AG09319 (cell line): ENCODE data around the gene DMAC2.
A peak's percentile ranks its signal among the peaks of the same experiment; 100 is the strongest.

ENCODE experiments used
- DNase-seq: peaks from one replicate; pipeline ENCODE4 v3.0.0-alpha.2; 2010; ENCODE audit warnings: low read depth; ENCODE audit errors: extremely low read depth
- CTCF ChIP-seq: IDR thresholded peaks from 2 replicates; pipeline ENCODE4 v1.5.1; 2011; ENCODE audit warnings: low read depth, mild to moderate bottlenecking, inconsistent platforms, low read length, moderate library complexity

Gene DMAC2

DNA sequence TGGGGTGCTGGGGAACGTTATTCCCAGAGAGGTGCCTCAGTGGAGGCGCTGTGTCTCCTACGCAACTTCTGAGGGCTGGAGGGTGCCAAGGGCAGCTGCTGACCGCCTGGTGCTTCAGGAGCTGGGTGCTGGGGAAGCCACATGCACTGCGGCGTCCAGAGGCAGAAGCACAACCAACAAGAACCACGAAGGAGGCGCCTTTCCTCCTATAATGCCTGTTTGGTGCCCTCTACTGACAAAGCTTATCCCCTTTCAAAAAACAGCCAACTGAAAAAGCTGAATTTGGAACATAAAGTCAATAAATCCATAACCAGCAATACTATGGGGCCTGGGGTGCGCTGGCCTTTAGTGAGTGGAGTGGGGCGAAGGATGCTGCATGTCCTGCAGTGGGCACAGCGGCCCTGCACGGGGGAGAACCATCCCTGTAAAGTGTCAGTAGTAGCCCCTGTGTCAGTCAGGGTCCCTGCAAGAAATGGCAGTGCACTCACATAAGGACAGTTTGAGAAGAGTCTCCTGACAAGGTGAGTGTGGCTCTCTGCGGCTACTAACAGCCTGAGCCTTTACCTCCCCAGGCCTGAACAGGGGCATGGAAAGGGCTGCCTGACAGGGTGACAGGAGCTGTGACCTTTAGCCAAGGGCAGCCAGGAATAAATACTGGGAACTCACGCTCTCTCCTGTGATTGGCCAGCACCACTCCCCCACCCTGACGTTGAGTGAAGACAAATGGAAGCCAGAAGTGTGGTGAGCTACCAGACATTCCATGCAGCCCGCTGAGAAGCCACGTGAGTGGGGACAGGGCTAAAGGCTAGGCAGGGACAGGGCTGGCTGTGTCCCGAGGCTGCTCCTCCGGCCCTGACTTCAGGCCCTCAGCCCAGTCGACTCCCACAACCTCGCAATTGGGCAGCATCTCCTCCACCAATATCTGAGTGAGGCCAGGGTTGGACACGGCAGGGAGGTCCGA lies 8.0 kb downstream of the DMAC2 start:
- no peak for DNase-seq
- TF ChIP-seq CTCF: peak; percentile 24

GRCh38 chr19:41430922-41431321 lies 8.8 kb downstream of the DMAC2 start:
- no peak for TF ChIP-seq CTCF
- no peak for DNase-seq

- no peak for DNase-seq
- TF ChIP-seq CTCF: no peak
Measured at GRCh38 chr19:41428481-41428859, 11.2 kb downstream of the DMAC2 start.

DNA sequence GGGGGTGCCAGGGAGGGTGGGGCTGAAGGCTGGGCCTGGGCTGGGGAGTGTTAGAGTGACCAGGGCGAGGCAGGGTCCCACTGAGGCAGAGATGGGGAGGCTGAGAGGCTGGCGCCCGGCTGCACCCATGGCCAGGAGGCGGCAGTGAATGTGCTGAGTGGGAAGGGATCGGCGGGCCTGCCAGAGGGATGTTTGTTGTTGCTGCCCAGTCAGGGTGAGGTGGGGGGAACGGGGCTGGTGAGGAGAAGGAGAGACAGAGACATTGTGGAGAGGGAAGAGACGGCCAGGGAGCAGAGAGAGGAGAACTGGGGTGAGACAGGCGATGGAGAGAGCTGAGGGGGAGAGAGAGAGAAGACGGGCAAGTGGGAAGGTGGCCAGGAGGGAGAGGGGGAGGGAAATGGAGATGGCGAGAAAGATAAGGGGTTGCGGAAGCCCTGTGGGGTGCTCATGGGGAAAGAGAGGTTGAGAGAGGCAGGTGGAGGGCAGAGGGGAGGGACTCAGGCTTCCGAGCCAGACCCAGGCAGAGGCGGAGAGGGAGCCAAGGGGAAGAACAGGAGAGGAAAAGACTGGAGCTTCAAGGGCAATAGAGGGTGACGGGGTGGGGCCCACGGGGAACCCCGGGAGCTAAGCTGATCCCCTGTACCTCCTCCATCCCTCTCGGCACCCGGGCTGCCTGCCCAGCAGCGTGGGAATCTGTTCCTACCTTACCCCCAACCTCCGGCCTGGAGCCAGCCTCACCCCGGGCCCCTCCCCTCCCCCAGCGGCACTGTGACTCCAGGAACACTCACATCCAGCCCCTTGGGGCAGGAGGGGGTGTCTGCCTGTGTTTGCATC lies 11.8 kb downstream of the DMAC2 start:
- DNase-seq: no peak
- TF ChIP-seq CTCF: no peak; the same call in 1 of the 2 replicates

GRCh38 chr19:41426952-41427646 lies 12.6 kb downstream of the DMAC2 start, which contains the start of gene B3GNT8:
Gene B3GNT8, minus strand, starts transcription at chr19:41427374. Its CDS starts 596 bp downstream, at chr19:41426778.
- no peak for TF ChIP-seq CTCF
- DNase-seq: peak; percentile 25

GRCh38 chr19:41426116-41426841 lies 13.4 kb downstream of the DMAC2 start:
- TF ChIP-seq CTCF: no peak
- no peak for DNase-seq
